GM12872 (cell line): ENCODE measurements around the gene PCDHAC2.

ENCODE experiments used
- CTCF ChIP-seq: IDR thresholded peaks from 3 replicates; pipeline ENCODE4 v1.5.1; 2011; ENCODE audit warnings: low read depth, mild to moderate bottlenecking, low read length, moderate library complexity; ENCODE audit not compliant: insufficient read depth

The PCDHAC2 gene

GRCh38 chr5:141002605-141002965, 36.3 kb downstream of the PCDHAC2 start:
- TF ChIP-seq CTCF, result no peak

GRCh38 chr5:141003031-141003430, 36.8 kb downstream of the PCDHAC2 start:
- TF ChIP-seq CTCF, result no peak

- TF ChIP-seq CTCF, result no peak
These were observed 37.7 kb downstream of the PCDHAC2 start for GRCh38 chr5:141003791-141004611.

GRCh38 chr5:141007791-141008190, 41.5 kb downstream of the PCDHAC2 start:
- no peak for TF ChIP-seq CTCF

GRCh38 chr5:141010047-141010793, 43.9 kb downstream of the PCDHAC2 start:
- TF ChIP-seq CTCF, result no peak

GRCh38 chr5:141017943-141018342, 51.7 kb downstream of the PCDHAC2 start:
- TF ChIP-seq CTCF, result no peak
